Kidney capillary endothelial cell (primary cell): ENCODE results near the gene ELF4.
A peak's percentile ranks its signal among the peaks of the same experiment; 100 is the strongest.

ENCODE experiments used
- DNase-seq: peaks from one replicate; pipeline ENCODE4 v3.0.0-alpha.2; 2018; ENCODE audit warnings: low spot score

ELF4 gene

DNA sequence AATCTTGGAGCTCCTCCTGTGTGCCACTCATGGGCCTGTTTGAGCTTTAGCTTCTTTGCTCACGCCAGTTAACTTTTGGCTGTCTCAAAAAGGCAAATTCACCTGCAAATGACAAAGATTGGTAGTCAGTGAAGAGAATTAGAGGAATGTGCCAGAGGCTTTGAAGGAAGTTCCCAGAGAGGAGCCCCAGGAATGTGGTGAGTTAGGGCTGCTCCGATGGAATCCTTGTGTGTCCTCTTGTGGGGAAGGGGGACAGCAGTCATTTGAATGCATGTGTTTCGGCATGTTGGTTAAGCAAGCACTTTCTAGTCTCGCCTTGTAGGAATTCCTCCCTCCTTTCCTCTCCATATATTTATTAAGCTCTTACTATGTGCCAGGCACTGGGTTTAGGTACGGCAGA, 62.9 kb downstream of the ELF4 start:
- no peak for DNase-seq

DNA sequence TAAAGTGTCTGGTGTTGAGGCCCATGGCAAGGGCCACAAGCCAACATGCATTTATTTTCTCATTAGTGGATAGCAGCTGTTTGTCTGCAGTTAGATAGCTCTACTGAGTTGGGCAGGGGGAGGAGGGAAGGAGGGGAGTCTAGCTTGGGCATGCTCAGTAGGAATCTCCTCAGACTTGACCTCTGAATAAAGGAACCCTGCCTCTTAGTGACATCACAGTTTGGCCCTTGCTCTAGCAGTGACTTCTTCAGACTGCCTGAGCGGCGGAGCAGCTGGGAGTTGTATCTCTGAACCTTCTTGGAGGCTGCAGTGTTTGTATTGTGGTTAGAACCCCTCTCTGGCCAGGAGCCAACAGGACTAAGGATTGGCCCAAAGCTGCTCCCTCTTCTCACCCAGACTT, 70.5 kb downstream of the ELF4 start:
- DNase-seq, result no peak

DNA sequence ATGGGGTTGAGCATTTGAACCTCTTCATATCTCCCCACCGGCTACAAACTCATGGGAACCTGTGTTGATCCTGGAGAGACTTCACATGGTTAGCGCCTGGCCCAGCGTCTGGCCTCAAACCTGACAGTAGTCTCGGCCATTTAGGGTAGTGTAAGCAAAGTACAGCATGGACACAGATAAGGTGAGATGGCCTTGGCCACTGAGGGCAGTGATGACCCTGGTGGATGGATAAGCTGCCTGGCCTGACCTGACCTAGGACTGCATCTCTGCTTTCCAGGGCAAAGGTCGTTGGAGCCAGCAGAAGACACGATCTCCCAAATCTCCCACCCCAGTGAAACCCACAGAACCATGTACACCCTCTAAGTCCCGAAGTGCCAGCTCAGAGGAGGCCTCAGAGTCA, 76.1 kb downstream of the ELF4 start:
- DNase-seq, result no peak

DNA sequence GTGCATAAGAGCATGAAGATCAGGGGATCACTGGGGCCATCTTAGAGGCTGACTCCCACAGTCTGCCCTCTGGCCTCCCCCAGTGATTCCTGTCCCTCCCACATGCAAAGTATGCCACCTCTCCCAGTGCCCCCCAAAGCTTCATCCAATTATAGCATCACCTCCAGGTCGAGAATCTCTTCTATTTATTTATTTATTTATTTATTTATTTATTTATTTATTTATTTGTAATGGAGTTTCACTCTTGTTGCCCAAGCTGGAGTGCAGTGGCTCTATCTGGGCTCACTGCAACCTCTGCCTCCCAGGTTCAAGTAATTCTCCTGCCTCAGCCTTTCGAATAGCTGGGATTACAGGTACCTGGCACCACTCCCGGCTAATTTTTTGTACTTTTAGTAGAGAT, 77.7 kb downstream of the ELF4 start:
- DNase-seq, result no peak

DNA sequence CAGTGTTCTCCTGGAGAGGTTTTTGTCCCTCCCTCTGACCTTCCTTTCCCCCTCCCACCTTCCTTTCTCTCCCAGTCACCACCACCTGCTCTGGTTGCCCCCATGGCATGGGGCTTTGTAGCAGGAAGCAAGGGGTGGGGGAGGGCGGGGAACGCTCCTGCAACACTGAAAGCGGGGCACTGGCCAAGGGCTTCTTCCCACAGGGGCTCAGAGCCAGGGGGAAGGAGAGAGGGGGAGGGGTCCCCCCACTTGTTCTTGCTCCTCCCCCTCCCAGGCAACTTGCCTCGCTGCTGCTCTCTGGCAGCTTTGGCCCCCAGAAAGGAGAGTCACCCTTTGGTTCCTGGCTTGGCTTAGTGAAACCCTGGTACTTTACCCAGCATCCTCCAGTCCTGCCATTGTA, 79.5 kb downstream of the ELF4 start:
- no peak for DNase-seq

DNA sequence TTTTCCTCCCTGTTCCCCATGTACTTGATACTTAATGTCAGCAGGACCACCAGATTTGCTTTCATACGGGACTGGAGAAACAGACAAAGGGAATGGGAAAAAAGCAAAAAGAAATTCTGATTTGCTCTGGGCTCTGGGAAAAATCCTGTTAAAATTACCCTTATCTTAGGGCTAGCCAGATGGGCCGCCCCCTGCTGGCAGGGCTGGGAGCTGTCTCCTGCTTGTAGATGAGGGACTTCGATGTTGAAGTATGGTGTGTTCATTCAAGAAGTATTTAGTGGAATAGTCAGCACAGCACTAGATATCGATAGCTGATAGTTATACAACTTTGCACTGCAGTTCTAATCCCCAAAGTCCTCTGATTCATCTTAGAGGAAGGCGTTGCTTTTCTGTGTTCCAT, 82.1 kb downstream of the ELF4 start:
- peak; percentile 21 for DNase-seq

DNA sequence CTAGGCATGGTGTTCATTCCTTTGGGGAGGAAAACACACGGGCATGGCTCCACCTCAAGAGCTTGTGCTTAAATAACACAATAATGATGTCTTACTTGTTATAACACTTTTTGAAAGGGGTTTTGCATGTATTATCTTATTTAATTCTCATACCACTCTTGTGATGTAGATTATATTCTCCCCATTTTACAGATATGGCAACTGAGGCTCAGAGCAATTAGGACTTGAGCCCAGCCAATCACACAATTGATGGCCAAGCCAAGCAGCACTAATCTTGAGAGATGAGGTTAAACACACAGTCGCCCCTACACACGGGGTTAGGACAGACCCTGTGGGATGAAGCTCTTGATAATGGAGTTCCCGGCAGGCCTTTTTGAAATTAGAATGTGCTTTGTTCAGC, 82.7 kb downstream of the ELF4 start:
- DNase-seq, result no peak

DNA sequence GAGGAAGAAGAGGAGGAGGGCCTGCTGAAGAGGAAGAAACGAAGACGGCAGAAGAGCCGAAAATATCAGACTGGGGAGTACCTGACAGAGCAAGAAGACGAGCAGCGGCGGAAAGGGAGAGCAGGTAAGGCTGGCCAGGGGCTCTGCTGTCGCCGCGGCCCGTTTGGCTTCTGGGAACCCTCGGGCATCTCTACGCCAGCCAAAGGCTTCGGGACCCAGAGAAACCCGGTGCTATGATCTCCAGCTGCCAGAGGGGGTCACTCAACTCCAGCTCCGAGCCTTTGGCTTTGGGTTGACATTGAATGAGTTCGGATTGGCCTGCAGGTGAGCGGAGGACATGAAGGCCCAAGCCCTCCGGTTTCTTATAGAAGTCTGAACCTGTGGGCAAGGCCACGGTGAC, 85.0 kb downstream of the ELF4 start:
- DNase-seq, result no peak

DNA sequence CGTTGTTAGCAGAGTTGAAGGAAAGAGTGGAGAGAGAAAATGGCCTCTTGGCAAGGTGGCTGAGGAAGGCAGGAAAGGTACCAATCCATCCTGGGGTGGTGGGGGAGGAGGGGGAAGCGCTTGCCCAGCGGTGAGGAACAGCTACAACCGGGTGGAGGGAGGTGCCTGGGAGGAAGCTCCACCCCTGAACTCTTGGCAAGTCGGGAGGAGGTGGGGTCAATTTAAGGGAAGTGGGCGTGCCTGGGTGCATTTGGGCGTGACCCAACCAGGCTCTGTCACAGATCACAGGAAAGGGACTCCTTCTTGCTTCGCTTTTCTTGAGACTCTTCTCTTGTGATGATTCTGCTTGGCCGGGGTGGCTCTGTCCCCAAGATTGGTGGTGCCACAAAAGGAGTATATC, 86.2 kb downstream of the ELF4 start:
- peak; percentile 26 for DNase-seq

DNA sequence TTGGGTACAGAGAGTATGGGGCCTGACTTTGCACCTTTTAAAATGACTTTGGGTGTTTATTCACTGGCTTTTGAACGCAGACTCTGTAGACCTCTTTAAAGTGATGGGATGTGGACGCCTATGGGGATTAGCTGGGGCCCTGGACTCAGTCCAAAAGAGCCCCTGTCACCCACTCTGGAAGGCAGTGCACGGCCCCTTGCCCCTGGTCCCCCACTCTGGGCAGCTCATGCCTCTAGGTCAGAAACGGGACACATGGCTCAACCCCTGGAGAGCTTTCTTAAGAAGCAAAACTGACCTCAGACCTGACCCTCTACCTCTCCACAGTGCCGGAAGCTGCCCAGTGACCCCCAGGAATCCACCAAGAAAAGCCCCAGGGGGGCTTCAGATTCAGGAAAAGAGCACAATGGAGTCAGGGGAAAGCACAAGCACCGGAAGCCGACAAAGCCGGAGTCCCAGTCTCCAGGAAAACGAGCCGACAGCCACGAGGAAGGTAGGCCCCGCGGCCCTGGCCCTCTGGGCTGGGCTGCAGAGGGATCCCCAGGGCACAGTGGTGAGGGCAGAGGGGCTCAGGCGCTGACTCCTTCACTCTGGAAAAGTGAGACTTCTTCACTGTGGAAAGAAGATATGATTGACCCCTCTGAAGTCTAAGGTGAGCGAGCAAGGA, 89.5 kb downstream of the ELF4 start:
- no peak for DNase-seq

DNA sequence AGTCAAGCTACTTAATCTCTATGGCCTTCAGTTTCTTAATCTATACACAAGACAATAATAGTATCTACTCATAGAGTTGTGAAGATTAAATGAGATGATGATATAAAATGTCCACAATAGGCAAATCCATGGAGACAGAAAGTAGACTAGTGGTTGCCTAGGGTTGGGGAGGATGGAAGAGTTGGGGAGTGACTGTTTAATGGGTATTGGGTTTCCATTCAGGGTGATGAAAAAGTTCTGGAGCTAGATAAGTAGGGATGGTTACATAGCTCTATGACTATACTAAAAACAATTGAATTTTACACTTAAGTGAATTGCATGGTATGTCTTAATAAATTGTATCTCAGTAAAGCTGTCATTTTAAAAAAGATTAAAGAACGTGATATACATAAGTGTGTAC, 92.2 kb downstream of the ELF4 start:
- no peak for DNase-seq

DNA sequence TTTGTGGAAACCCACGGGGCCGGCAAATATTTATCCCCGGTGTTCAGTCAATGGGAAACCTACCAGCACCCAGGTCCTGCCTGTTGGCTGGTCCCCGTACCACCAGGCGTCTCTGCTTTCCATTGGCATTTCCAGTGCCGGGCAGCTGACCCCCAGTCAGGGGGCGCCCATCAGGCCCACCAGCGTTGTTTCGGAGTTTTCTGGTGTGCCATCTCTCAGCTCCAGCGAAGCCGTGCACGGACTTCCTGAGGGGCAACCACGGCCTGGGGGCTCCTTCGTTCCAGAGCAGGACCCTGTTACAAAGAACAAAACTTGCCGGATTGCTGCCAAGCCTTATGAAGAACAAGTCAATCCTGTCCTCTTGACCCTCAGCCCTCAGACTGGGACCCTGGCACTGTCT, 95.1 kb downstream of the ELF4 start:
- DNase-seq, result no peak
